D721Med (cell line): Measurements from ENCODE around the gene HSPA8.
"Not testable (repeated sequence)": the region's sequence is repeated elsewhere in the genome, so short reads cannot be mapped to it uniquely, and the experiment has no call there.

Experiments
- DNase-seq: peaks from one replicate; pipeline ENCODE4 v3.0.0; 2011; ENCODE audit warnings: low spot score; ENCODE audit not compliant: insufficient read length
- FAIRE-seq: peaks from 2 replicates; lab custom pipeline; 2011; peaks lifted over from hg19 to GRCh38; lab: Jason Lieb, UNC
- TF ChIP-seq, protein P1 (sequence below): IDR thresholded peaks from 2 replicates; pipeline ENCODE4 v1.5.1; 2012; ENCODE audit warnings: mild to moderate bottlenecking, control low read depth; ENCODE audit not compliant: insufficient read depth; ENCODE audit errors: missing control alignments

The HSPA8 gene

DNA sequence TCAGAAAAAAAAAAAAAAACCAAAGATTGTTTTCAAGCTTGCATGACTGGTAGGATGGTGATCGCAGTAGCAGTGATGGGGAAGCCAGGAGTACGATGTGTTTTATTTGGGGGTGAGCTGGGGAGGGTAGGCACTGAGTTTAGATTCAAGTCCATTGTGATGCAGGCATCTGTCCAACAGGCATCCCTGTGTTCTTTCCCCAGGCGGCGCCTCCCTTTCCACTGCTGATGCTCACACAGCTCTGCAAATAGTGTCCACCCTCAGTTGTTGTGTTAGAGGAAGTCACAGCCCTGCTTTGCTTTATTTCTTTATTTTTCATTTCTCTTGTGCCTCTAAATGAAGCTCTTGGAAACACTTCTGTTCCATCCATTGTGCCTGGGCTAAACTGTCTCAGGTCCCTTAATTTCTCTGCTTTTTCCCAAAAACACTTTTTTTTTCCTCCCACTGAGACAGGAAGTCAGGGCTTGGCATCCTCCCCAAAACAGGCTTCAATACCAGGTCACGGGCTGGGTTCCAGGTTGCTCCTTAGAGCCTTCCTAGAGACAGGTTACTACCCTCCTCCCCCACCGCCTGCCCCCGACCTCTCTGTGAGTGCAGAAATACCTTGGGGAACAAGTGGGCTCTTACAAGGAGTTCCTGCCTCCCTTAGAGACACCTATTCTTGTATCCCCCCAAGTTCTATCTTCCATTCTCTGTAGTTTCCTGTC, 38.6 kb upstream of the HSPA8 start:
- TF ChIP-seq, protein P1, sequence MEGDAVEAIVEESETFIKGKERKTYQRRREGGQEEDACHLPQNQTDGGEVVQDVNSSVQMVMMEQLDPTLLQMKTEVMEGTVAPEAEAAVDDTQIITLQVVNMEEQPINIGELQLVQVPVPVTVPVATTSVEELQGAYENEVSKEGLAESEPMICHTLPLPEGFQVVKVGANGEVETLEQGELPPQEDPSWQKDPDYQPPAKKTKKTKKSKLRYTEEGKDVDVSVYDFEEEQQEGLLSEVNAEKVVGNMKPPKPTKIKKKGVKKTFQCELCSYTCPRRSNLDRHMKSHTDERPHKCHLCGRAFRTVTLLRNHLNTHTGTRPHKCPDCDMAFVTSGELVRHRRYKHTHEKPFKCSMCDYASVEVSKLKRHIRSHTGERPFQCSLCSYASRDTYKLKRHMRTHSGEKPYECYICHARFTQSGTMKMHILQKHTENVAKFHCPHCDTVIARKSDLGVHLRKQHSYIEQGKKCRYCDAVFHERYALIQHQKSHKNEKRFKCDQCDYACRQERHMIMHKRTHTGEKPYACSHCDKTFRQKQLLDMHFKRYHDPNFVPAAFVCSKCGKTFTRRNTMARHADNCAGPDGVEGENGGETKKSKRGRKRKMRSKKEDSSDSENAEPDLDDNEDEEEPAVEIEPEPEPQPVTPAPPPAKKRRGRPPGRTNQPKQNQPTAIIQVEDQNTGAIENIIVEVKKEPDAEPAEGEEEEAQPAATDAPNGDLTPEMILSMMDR = no peak
- no peak for DNase-seq
- no peak for FAIRE-seq

DNA sequence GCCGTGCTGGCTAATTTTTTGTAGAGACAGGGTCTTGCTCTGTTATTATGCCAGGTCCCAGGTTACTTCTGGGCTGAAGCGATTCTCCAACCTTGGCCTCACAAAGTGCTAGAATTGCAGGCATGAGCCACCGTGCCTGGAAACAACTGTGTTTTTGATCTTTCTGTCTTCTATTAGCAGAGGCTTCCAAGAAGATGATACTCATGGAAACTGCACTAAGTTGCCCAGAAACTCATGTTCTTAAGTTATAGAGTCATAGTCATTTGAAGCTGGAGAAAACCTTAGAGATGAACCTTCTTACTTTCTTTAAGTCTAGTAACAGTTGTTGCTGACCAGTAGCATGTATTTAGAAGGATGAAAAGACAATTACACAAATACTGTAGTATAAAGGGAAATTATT, 37.1 kb upstream of the HSPA8 start:
- TF ChIP-seq, protein P1 = no peak
- no peak for DNase-seq
- FAIRE-seq = no peak

DNA sequence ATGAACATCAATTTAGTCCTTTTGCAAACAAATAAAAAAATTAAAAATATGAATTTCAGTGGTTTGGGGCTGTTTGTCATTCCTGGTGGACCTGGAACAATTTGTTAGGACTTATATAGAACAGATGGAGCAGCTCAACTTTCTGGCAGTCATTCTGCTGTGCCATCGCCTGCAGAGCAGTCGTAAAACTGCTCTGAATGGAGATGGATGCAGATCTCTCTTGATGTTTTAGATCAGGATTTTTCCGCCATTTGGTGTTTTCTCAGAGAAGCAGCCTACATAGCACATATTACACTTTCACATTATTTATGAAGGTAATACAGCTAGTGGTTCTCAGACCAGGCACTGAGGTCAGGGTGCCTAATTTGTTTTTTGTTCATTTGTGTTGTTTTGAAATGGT, 31.8 kb upstream of the HSPA8 start:
- FAIRE-seq (no peak), DNase-seq (no peak)
- TF ChIP-seq, protein P1 = no peak

DNA sequence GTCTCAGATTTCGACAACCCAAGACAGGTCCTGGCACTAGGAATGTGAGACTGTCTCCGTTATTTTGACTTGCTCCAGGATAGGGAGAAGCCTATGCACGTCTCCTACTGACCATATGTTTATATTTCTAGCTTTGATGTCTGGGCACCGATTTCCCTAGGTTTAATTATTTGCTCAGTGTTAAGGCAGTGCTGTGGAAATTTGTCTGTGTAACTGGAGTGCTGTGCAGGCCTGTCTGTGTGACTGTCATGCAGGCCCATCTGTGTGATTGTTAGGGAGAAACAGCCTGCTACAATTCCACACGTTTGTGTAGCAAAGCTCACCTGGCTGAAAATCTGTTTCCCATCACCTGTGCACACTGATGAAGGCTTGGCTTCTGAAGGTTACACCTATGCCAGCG, 29.6 kb upstream of the HSPA8 start:
- no peak for FAIRE-seq
- TF ChIP-seq, protein P1 = no peak
- no peak for DNase-seq

DNA sequence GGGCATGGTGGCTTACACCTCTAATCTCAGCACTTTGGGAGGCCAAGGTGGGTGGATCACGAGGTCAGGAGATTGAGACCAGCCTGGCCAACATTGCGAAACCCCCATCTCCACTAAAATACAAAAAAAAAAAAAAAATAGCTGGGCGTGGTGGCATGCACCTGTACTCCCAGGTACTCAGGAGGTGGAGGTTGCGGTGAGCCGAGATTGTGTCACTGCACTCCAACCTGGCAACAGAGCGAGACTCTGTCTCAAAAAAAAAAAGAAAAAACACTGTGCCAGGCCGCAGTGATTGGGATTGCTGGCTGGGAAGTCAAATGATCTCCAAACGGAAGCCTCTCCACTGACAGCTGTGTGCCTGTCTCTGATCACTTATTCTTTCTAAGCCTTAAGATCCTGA, 28.2 kb upstream of the HSPA8 start:
- DNase-seq, FAIRE-seq: not testable (repeated sequence)

DNA sequence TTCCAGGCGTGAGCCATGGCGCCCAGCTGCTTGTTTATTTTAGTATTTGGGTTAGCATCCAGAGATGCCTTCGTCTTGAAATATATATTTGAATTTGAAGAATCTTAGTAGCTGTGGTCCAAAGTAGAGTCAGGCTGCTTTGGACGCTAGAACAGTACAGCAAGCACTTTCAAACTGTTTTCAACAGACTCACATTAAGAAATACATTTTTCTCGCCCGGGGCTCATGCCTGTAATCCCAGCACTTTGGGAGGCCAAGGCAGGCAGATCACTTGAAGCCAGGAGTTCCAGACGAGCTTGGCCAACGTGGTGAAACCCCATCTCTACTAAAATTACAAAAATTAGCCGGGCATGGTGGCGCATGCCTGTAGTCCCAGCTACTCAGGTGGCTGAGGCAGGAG, 27.0 kb upstream of the HSPA8 start:
- FAIRE-seq = not testable (repeated sequence)

DNA sequence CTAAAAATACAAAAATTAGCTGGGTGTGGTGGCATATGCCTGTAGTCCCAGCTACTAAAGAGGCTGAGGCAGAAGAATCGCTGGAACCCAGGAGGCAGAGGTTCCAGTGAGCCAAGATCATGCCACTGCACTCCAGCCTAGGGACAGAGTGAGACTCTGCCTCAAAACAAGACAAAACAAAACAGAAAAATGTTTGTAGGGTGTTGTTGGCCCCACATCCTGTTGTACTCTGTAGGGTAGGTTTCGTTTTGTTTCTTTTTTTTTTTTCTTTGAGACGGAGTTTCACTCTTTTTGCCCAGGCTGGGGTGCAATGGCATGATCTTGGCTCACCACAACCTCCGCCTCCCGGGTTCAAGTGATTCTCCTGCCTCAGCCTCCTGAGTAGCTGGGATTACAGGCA, 25.7 kb upstream of the HSPA8 start:
- FAIRE-seq, DNase-seq: not testable (repeated sequence)

More for the DNA sequence above, 27.0 kb upstream of the HSPA8 start:
- not testable (repeated sequence) for DNase-seq

DNA sequence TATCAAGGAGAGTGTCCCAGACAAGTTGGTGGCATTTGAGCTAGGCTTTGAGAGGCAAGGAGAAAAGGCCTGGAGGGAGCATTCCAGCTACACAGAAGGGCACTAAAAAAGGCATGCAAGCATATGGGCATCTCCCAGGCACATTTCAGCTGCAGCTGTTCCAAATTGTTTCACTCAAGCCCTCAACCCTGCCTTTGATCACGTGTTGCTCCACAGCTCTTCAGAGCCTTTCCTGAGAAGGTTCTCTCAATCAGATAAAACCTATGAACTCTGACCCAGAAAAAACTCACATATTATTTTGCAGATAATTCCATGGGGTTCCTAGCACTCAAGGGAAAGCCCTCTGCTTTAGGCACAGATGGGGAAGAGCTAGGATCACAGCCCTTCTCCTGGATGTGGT, 24.4 kb upstream of the HSPA8 start:
- DNase-seq (no peak), FAIRE-seq (no peak)
- TF ChIP-seq, protein P1 = no peak

DNA sequence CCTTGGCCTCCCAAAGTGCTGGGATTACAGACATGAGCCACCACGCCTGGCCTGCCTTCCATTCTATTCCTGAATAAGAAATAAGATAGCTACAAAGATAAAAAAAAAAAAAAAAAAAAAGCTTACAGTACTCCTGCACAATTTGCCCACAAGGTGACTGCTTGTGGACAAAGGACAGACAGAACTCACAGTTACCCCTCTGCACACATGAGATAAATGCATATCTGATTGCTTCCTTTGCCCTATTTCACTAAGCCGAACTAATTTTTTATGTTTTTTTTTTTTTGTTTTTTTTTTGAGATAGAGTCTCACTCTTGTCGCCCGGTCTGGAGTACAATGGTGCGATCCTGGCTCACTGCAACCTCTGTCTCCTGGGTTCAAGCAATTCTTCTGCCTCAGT, 23.6 kb upstream of the HSPA8 start:
- TF ChIP-seq, protein P1 = no peak
- no peak for DNase-seq
- FAIRE-seq = no peak
